K562 (cell line): Measurements from ENCODE around the gene ARHGAP22. TPM values are rescaled to one million over a fixed set of nuclear protein-coding genes. Genes with fewer than 3 reads are reported as not detected.

Source experiments
- CBFB ChIP-seq: sonication (generic); formaldehyde crosslinking; IDR thresholded peaks from 2 replicates; pipeline ENCODE4 v1.4.0; 2020; ENCODE audit warnings: mild to moderate bottlenecking, missing genetic modification reagents
- CHD2 ChIP-seq: IDR thresholded peaks from 2 replicates; pipeline ENCODE4 v1.6.1; 2011; ENCODE audit warnings: low read depth, low read length
- E2F5 ChIP-seq: sonication (generic); formaldehyde crosslinking; IDR thresholded peaks from 2 replicates; pipeline ENCODE4 v1.8.0; 2022; ENCODE audit warnings: mild to moderate bottlenecking, missing genetic modification reagents
- ERF ChIP-seq: fragments of 450-650 bp; formaldehyde crosslinking; IDR thresholded peaks from 2 replicates; pipeline ENCODE4 v1.4.0; 2020; ENCODE audit warnings: mild to moderate bottlenecking, mixed read lengths
- LARP7 ChIP-seq: fragments of 450-650 bp; IDR thresholded peaks from 2 replicates; pipeline ENCODE4 v1.6.1; 2016
- MAZ ChIP-seq, 2 experiments: fragments of 450-650 bp in 1 of 2; sonication (generic) in 1 of 2; formaldehyde crosslinking; IDR thresholded peaks in 1 of 2; conservative IDR thresholded peaks in 1 of 2; 2 replicates each; pipeline versions ENCODE4 v1.4.0 to v1.5.0; 2020; ENCODE audit warnings: mild to moderate bottlenecking in 1 of 2, missing genetic modification reagents in 1 of 2
- NFIC ChIP-seq: fragments of 450-650 bp; IDR thresholded peaks from 2 replicates; pipeline ENCODE4 v1.6.1; 2017; ENCODE audit warnings: mild to moderate bottlenecking, inconsistent platforms
- NFIX ChIP-seq: fragments of 250-450 bp; sonication (Bioruptor Pico); IDR thresholded peaks from 2 replicates; pipeline ENCODE4 v1.4.0; 2020; ENCODE audit warnings: low read depth, mild to moderate bottlenecking, moderate library complexity
- POLR3A ChIP-seq: IDR thresholded peaks from 2 replicates; pipeline ENCODE4 v1.6.1; 2011; ENCODE audit warnings: borderline replicate concordance, mild to moderate bottlenecking, moderate library complexity; ENCODE audit not compliant: insufficient read length, insufficient read depth; ENCODE audit errors: extremely low read depth
- RFX1 ChIP-seq: fragments of 450-650 bp; IDR thresholded peaks from 2 replicates; pipeline ENCODE4 v1.6.1; 2016; ENCODE audit warnings: mild to moderate bottlenecking, moderate library complexity
- SNAPC5 ChIP-seq: fragments of 250-450 bp; sonication (Bioruptor Pico); IDR thresholded peaks from 2 replicates; pipeline ENCODE4 v1.8.0; 2021; ENCODE audit warnings: moderate library complexity, mild to moderate bottlenecking, inconsistent platforms
- ZBTB11 ChIP-seq, 3 experiments: fragments of 200-800 bp in 1 of 3; fragments of 250-450 bp in 1 of 3; fragments of 450-650 bp in 1 of 3; sonication (Bioruptor Pico) in 1 of 3; sonication (Bioruptor generic) in 1 of 3; formaldehyde crosslinking in 1 of 3; IDR thresholded peaks; 2 replicates each; pipeline versions ENCODE4 v1.6.1 to v1.8.0; 2016 to 2022; ENCODE audit warnings: mild to moderate bottlenecking in 2 of 3, missing genetic modification characterization in 2 of 3, missing compliant biosample characterization in 1 of 3, moderate library complexity in 1 of 3
- ZNF395 ChIP-seq: fragments of 200-800 bp; sonication (Bioruptor generic); IDR thresholded peaks from 2 replicates; pipeline ENCODE4 v1.6.1; 2017; ENCODE audit warnings: missing genetic modification characterization, missing compliant biosample characterization
- ZNF609 ChIP-seq: sonication (generic); formaldehyde crosslinking; IDR thresholded peaks from 2 replicates; pipeline ENCODE4 v1.8.1; 2023; ENCODE audit warnings: missing genetic modification reagents, mild to moderate bottlenecking, borderline replicate concordance
- polyA plus RNA-seq, 8 experiments: library from polyadenylated mRNA; depleted of rRNA in 4 of 8; stranded (reverse) in 5 of 8; unstranded in 3 of 8; fragments of >200 nt; fragmentation: Nextera tagmentation in 2 of 8; fragmentation: Illumina TruSeq in 1 of 8; extraction: Ambion mirVana in 2 of 8; extraction: Trizol in 1 of 8; gene quantifications; 2 replicates each; pipeline versions ENCODE4 v1.2.1 to v1.2.3, GENCODE V29; 2011 to 2014; ENCODE audit warnings: inconsistent platforms in 1 of 8, missing spikeins in 1 of 8
- total RNA-seq, 7 experiments: library from RNA; depleted of rRNA in 6 of 7; stranded (reverse); fragments of >200 nt in 6 of 7; fragmentation: Illumina TruSeq in 2 of 7; extraction: Trizol in 2 of 7; gene quantifications; 2 replicates each; pipeline versions ENCODE4 v1.2.1 to v1.2.3, GENCODE V29; 2011 to 2021; ENCODE audit warnings: low replicate concordance in 1 of 7

The ARHGAP22 gene
- total and polyA plus RNA-seq, 9 of the 15 experiments (the other 6 are each of a cell fraction or from before 2014, with no cell fraction given): 1.3 to 28.1 (median 12.7) TPM

GRCh38 chr10:48506147-48506917 lies 98.5 kb downstream of the ARHGAP22 start (continued):
- TF ChIP-seq E2F5 (CRISPR knock-in tag) (no peak), NFIX (no peak), ZNF395 (CRISPR knock-in tag) (peak; percentile 43; the same call in 1 of the 2 replicates), CHD2 (no peak), RFX1 (no peak), ZBTB11 (CRISPR knock-in tag; IDR thresholded peaks at IDR 0.05) (no peak; a peak in 1 of 6 replicates), LARP7 (no peak), MAZ (CRISPR knock-in tag; conservative IDR thresholded peaks at IDR 0.05 in 1 of 2, IDR thresholded peaks at IDR 0.05 in 1 of 2) (peak; percentile 94 to 99), NFIC (peak; percentile 30; the same call in 1 of the 2 replicates), ERF (CRISPR knock-in tag) (0 out of 2 replicates have a peak, but pooled peaks have one; percentile 42), ZNF609 (CRISPR knock-in tag) (no peak), SNAPC5 (CRISPR knock-in tag) (no peak), POLR3A (no peak), CBFB (CRISPR knock-in tag) (no peak)
